Activated naive CD8-positive, alpha-beta T cell treated with anti-CD3 and anti-CD28 coated beads, Interleukin-2, amount 50 U/mL, for 24 hours (primary cell): ENCODE data around the gene ABCG1.

Experiments used
- ATAC-seq: fragments of 150-1000 bp; cut with Tn5 transposase; one replicate; pipeline ENCODE4 v1.10.0; 2021
- DNase-seq: peaks from one replicate; pipeline ENCODE4 v3.0.0; 2021
- H3K27ac Mint-ChIP-seq: one replicate; pipeline ENCODE4 v1.8.0; 2021; ENCODE audit warnings: mild to moderate bottlenecking, mixed read lengths
- H3K27me3 Mint-ChIP-seq: one replicate; pipeline ENCODE4 v1.8.0; 2021; ENCODE audit warnings: mixed read lengths
- H3K36me3 Mint-ChIP-seq: one replicate; pipeline ENCODE4 v1.8.0; 2021; ENCODE audit warnings: low read depth, mixed read lengths
- H3K4me1 Mint-ChIP-seq: one replicate; pipeline ENCODE4 v1.8.0; 2021; ENCODE audit warnings: mixed read lengths
- H3K4me3 Mint-ChIP-seq: one replicate; pipeline ENCODE4 v1.8.0; 2021; ENCODE audit warnings: mild to moderate bottlenecking, moderate library complexity, mixed read lengths
- H3K9me3 Mint-ChIP-seq: one replicate; pipeline ENCODE4 v1.8.0; 2021; ENCODE audit warnings: mixed read lengths

ABCG1 gene

GRCh38 chr21:42253466-42253865 is 34.5 kb downstream of the ABCG1 start:
- peaks cover 27% of the 10 kb centered on the region for H3K4me1 Mint-ChIP-seq
- ATAC-seq = no peak

GRCh38 chr21:42254083-42254482 is 35.1 kb downstream of the ABCG1 start:
- Mint-ChIP-seq H3K27ac (no peak overlapping the region), H3K27me3 (no peaks in the 10 kb centered on the region), H3K9me3 (no peaks in the 10 kb centered on the region), H3K4me1 (peaks cover 28% of the 10 kb centered on the region), H3K36me3 (no peaks in the 10 kb centered on the region), H3K4me3 (no peak overlapping the region)
- no peak for DNase-seq
- no peak for ATAC-seq

More at GRCh38 chr21:42253466-42253865, 34.5 kb downstream of the ABCG1 start:
- Mint-ChIP-seq H3K27ac (no peak overlapping the region), H3K36me3 (no peaks in the 10 kb centered on the region), H3K27me3 (no peaks in the 10 kb centered on the region), H3K9me3 (no peaks in the 10 kb centered on the region), H3K4me3 (no peak overlapping the region)
- no peak for DNase-seq

GRCh38 chr21:42254651-42255601 is 36.0 kb downstream of the ABCG1 start:
- no peaks in the 10 kb centered on the region for H3K36me3 Mint-ChIP-seq
- no peaks in the 10 kb centered on the region for H3K9me3 Mint-ChIP-seq
- ATAC-seq (peak; percentile 6), DNase-seq (no peak)
- peaks cover 23% of the 10 kb centered on the region for H3K4me1 Mint-ChIP-seq
- no peak overlapping the region for H3K4me3 Mint-ChIP-seq
- H3K27me3 Mint-ChIP-seq = no peaks in the 10 kb centered on the region
- no peak overlapping the region for H3K27ac Mint-ChIP-seq

GRCh38 chr21:42255825-42256224 is 36.9 kb downstream of the ABCG1 start:
- DNase-seq (no peak), ATAC-seq (no peak)
- H3K27ac Mint-ChIP-seq = no peak overlapping the region
- H3K9me3 Mint-ChIP-seq = no peaks in the 10 kb centered on the region
- H3K36me3 Mint-ChIP-seq = no peaks in the 10 kb centered on the region
- peaks cover 23% of the 10 kb centered on the region for H3K4me1 Mint-ChIP-seq
- H3K27me3 Mint-ChIP-seq = no peaks in the 10 kb centered on the region
- no peak overlapping the region for H3K4me3 Mint-ChIP-seq

GRCh38 chr21:42256316-42256715 is 37.4 kb downstream of the ABCG1 start:
- H3K27ac Mint-ChIP-seq = no peak overlapping the region
- peaks cover 20% of the 10 kb centered on the region for H3K4me1 Mint-ChIP-seq
- DNase-seq (no peak), ATAC-seq (no peak)
- no peaks in the 10 kb centered on the region for H3K36me3 Mint-ChIP-seq
- H3K27me3 Mint-ChIP-seq = no peaks in the 10 kb centered on the region
- no peak overlapping the region for H3K4me3 Mint-ChIP-seq
- H3K9me3 Mint-ChIP-seq = no peaks in the 10 kb centered on the region

- H3K27me3 Mint-ChIP-seq = no peaks in the 10 kb centered on the region
- H3K36me3 Mint-ChIP-seq = no peaks in the 10 kb centered on the region
- no peaks in the 10 kb centered on the region for H3K9me3 Mint-ChIP-seq
- no peak overlapping the region for H3K4me3 Mint-ChIP-seq
- no peak overlapping the region for H3K27ac Mint-ChIP-seq
- DNase-seq (no peak), ATAC-seq (no peak)
- peaks cover 19% of the 10 kb centered on the region for H3K4me1 Mint-ChIP-seq
These were observed 38.3 kb downstream of the ABCG1 start for GRCh38 chr21:42257091-42257765.

- Mint-ChIP-seq H3K36me3 (no peaks in the 10 kb centered on the region), H3K27me3 (no peaks in the 10 kb centered on the region), H3K27ac (no peak overlapping the region), H3K4me1 (peaks cover 19% of the 10 kb centered on the region), H3K4me3 (no peak overlapping the region), H3K9me3 (no peaks in the 10 kb centered on the region)
- ATAC-seq (peak; percentile 85), DNase-seq (peak; percentile 84)
These were observed 39.4 kb downstream of the ABCG1 start for GRCh38 chr21:42258150-42258884.

- Mint-ChIP-seq H3K4me1 (peaks cover 19% of the 10 kb centered on the region), H3K27ac (no peak overlapping the region), H3K4me3 (no peak overlapping the region), H3K27me3 (no peaks in the 10 kb centered on the region), H3K9me3 (no peaks in the 10 kb centered on the region), H3K36me3 (no peaks in the 10 kb centered on the region)
- DNase-seq (no peak), ATAC-seq (no peak)
These were observed 40.0 kb downstream of the ABCG1 start for GRCh38 chr21:42258885-42259407.

- peaks cover 7% of the 10 kb centered on the region for H3K4me1 Mint-ChIP-seq
- no peaks in the 10 kb centered on the region for H3K36me3 Mint-ChIP-seq
- H3K27me3 Mint-ChIP-seq = no peaks in the 10 kb centered on the region
- no peak overlapping the region for H3K4me3 Mint-ChIP-seq
- H3K27ac Mint-ChIP-seq = no peak overlapping the region
- DNase-seq (no peak), ATAC-seq (no peak)
- H3K9me3 Mint-ChIP-seq = no peaks in the 10 kb centered on the region
These were observed 41.2 kb downstream of the ABCG1 start for GRCh38 chr21:42260121-42260520.

GRCh38 chr21:42261829-42262200 is 42.9 kb downstream of the ABCG1 start:
- Mint-ChIP-seq H3K4me1 (peaks cover 4% of the 10 kb centered on the region), H3K9me3 (no peaks in the 10 kb centered on the region), H3K27ac (no peak overlapping the region), H3K4me3 (no peak overlapping the region), H3K27me3 (no peaks in the 10 kb centered on the region), H3K36me3 (no peaks in the 10 kb centered on the region)
- no peak for DNase-seq
- ATAC-seq = no peak

- Mint-ChIP-seq H3K9me3 (no peaks in the 10 kb centered on the region), H3K4me1 (peaks cover 11% of the 10 kb centered on the region), H3K27me3 (no peaks in the 10 kb centered on the region), H3K36me3 (no peaks in the 10 kb centered on the region), H3K4me3 (no peak overlapping the region), H3K27ac (no peak overlapping the region)
- no peak for ATAC-seq
- no peak for DNase-seq
These were observed 43.9 kb downstream of the ABCG1 start for GRCh38 chr21:42262831-42263231.

- H3K36me3 Mint-ChIP-seq = no peaks in the 10 kb centered on the region
- H3K27me3 Mint-ChIP-seq = no peaks in the 10 kb centered on the region
- DNase-seq (no peak), ATAC-seq (no peak)
- H3K4me3 Mint-ChIP-seq = no peak overlapping the region
- H3K4me1 Mint-ChIP-seq = peaks cover 14% of the 10 kb centered on the region
- H3K9me3 Mint-ChIP-seq = no peaks in the 10 kb centered on the region
- H3K27ac Mint-ChIP-seq = no peak overlapping the region
These were observed 44.7 kb downstream of the ABCG1 start for GRCh38 chr21:42263591-42264131.

GRCh38 chr21:42264245-42265195 is 45.6 kb downstream of the ABCG1 start:
- no peaks in the 10 kb centered on the region for H3K9me3 Mint-ChIP-seq
- no peak for ATAC-seq
- H3K4me3 Mint-ChIP-seq = no peak overlapping the region
- no peaks in the 10 kb centered on the region for H3K36me3 Mint-ChIP-seq
- peaks cover 22% of the 10 kb centered on the region for H3K4me1 Mint-ChIP-seq
- H3K27ac Mint-ChIP-seq = no peak overlapping the region
- no peak for DNase-seq
- no peaks in the 10 kb centered on the region for H3K27me3 Mint-ChIP-seq
